MG63 (cell line): Measurements from ENCODE around the gene UBE2E2. TPM values are rescaled to one million over a fixed set of nuclear protein-coding genes. Genes with fewer than 3 reads are reported as not detected.

Experiments
- DNase-seq: peaks from one replicate; pipeline ENCODE4 v3.0.0-alpha.2; 2020
- H3K27me3 ChIP-seq: fragments of 250-450 bp; sonication (Bioruptor Pico); 2 replicates; pipeline ENCODE4 v1.5.1; 2020; ENCODE audit warnings: mild to moderate bottlenecking, moderate library complexity
- H3K36me3 ChIP-seq: fragments of 250-450 bp; sonication (Bioruptor Pico); 2 replicates; pipeline ENCODE4 v1.5.1; 2020; ENCODE audit warnings: mild to moderate bottlenecking, moderate library complexity
- H3K4me3 ChIP-seq: fragments of 250-450 bp; sonication (Bioruptor Pico); 2 replicates; pipeline ENCODE4 v1.5.1; 2020; ENCODE audit warnings: mild to moderate bottlenecking, moderate library complexity
- H3K9me3 ChIP-seq: fragments of 250-450 bp; sonication (Bioruptor Pico); 2 replicates; pipeline ENCODE4 v1.5.1; 2020; ENCODE audit warnings: mild to moderate bottlenecking, moderate library complexity
- total RNA-seq: library from RNA; depleted of rRNA; stranded (reverse); fragments of >200 nt; shearing (Covaris generic); gene quantifications from 2 replicates; pipeline ENCODE4 v1.2.3, GENCODE V29; 2014; ENCODE audit warnings: low replicate concordance

The UBE2E2 gene
- total RNA-seq, 1 experiment from 2014 or later = 27.7 TPM

DNA sequence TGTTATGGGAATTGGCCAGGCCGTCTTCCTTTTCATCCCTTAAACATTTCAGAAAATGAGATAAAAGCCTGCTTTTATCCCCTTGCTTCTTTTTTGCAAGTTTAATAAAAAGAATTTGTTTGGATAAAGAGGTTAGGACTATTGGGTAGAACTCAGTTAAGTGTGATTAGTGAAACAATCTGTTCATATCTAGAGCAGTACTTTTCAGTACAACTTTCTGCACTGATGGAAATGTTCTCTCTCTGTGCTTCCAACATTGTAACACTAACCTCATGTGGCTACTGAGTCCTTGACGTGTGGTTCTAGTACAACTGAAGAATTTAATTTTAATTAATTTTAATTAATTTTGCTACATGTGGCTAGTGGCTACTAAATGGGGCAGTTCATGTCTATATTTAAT is 246.9 kb downstream of the UBE2E2 start:
- Histone ChIP-seq H3K4me3 (no peak overlapping the region), H3K36me3 (no peaks in the 10 kb centered on the region), H3K27me3 (no peaks in the 10 kb centered on the region), H3K9me3 (no peaks in the 10 kb centered on the region)
- DNase-seq = no peak

DNA sequence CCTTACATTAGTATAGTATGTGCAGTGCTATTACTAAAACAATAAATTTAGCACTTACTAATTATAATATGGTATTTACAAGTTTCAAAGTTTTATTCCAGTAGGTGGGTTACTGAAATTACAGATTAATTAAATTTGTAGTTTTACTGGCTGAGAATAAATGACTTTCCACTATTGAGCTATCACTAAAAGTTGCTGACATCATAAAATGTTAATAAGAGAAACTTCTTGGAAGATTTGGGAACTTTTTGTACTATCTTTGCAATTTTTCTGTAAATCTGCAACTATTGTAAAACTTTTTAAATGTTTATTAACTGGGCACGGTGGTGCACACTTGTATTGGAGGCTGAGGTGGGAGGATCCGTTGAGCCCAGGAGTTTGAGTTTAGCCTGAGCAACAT is 247.7 kb downstream of the UBE2E2 start:
- H3K4me3 ChIP-seq = no peak overlapping the region
- H3K9me3 ChIP-seq = no peaks in the 10 kb centered on the region
- no peak for DNase-seq
- H3K27me3 ChIP-seq = no peaks in the 10 kb centered on the region
- no peaks in the 10 kb centered on the region for H3K36me3 ChIP-seq

DNA sequence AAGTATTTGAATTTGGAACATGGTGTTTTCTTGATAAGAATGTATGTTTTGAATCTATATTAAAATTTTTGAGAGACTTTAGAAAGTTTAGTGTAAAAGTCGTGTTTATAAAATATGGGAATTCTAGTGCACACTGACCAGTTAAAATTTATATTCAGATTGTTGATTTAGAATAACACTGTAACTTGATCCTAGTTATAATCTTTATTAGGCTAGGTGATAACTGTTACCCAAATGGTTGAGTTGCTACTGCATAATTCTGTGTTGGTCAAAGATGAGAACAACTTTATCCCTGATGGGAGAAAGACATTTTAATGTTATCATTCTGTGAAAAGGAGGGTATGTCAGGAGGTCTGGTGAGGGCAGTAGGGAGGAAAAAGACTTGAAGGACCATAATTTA is 249.3 kb downstream of the UBE2E2 start:
- Histone ChIP-seq H3K36me3 (no peaks in the 10 kb centered on the region), H3K4me3 (no peak overlapping the region), H3K27me3 (no peaks in the 10 kb centered on the region), H3K9me3 (0 out of 2 replicates have a peak, but pooled peaks cover 2% of the 10 kb centered on the region)
- no peak for DNase-seq

DNA sequence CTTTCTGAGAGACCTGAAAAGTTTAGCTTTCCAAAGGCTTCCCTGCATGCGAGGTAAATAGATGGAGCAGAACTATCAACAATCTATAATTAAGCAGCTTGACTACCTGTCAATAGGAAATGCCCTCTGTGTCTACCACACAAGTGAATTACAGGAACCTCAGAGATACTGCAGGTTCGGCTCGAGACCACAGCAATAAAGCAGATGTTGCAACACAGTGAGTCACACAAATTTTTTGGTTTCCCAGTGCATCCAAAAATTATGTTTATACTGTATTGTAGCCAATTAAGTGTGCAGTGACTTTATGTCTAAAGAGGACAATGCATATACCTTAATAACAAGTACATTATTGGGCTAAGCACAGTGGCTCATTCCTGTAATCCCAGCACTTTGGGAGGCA is 252.0 kb downstream of the UBE2E2 start:
- Histone ChIP-seq H3K27me3 (no peaks in the 10 kb centered on the region), H3K9me3 (0 out of 2 replicates have a peak, but pooled peaks cover 2% of the 10 kb centered on the region), H3K4me3 (no peak overlapping the region), H3K36me3 (no peaks in the 10 kb centered on the region)
- peak; percentile 37 for DNase-seq

DNA sequence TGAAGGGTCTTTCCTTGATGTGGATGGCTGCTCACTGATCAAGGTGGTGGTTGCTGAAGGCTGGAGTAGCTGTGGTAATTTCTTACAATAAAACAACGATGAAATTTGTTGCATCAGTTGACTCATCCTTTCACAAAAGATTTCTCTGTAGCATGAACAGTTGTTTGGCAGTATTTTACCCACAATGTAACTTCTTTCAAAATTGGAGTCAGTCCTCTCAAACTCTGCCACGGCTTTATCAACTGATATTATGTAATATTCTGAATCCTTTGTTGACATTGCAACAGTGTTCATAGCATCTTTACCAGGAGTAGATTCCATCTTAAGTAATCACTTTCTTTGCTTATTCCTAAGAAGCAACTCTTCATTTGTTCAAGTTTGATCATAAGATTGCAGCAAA is 252.6 kb downstream of the UBE2E2 start:
- Histone ChIP-seq H3K27me3 (no peaks in the 10 kb centered on the region), H3K9me3 (0 out of 2 replicates have a peak, but pooled peaks cover 2% of the 10 kb centered on the region), H3K36me3 (no peaks in the 10 kb centered on the region), H3K4me3 (no peak overlapping the region)
- no peak for DNase-seq

DNA sequence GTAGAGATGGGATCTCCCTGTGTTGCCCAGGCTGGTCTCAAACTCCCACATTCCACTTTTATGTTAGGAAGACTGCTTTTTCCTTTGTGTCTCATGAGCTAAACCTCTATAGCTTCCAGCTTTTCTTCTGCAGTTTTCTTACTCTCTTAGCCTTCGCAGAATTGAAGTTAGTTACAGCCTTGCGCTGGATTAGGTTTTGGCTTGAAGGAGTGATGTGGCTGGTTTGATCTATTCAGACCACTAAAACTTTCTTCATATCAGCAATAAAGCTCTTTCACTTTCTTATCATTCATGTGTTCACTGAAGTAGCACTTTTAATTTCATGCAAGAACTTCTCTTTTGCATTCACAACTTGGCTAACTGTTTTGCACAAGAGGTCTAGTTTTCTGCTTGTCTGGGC is 254.6 kb downstream of the UBE2E2 start:
- Histone ChIP-seq H3K4me3 (no peak overlapping the region), H3K36me3 (no peaks in the 10 kb centered on the region), H3K27me3 (no peaks in the 10 kb centered on the region), H3K9me3 (0 out of 2 replicates have a peak, but pooled peaks cover 2% of the 10 kb centered on the region)
- no peak for DNase-seq

DNA sequence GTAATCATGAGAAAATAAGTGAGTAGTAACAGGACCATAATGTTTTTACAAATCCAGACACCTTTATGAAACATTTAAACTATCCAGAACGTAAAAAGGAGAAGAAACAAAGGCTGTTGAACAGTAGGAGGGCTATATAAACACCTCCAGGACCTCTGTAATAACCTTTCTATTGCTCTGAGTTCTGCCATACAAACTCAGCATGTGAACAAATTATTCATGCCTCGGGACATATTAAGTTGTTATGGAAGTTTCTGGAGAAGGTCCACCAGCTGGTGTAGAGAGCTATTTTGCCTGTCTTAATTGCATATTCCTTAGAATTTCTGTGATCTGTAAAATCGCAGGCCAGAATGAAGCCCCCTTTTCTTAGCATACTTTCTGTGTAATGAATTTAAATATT is 256.3 kb downstream of the UBE2E2 start:
- Histone ChIP-seq H3K36me3 (no peaks in the 10 kb centered on the region), H3K4me3 (no peak overlapping the region), H3K27me3 (no peaks in the 10 kb centered on the region), H3K9me3 (0 out of 2 replicates have a peak, but pooled peaks cover 2% of the 10 kb centered on the region)
- no peak for DNase-seq

DNA sequence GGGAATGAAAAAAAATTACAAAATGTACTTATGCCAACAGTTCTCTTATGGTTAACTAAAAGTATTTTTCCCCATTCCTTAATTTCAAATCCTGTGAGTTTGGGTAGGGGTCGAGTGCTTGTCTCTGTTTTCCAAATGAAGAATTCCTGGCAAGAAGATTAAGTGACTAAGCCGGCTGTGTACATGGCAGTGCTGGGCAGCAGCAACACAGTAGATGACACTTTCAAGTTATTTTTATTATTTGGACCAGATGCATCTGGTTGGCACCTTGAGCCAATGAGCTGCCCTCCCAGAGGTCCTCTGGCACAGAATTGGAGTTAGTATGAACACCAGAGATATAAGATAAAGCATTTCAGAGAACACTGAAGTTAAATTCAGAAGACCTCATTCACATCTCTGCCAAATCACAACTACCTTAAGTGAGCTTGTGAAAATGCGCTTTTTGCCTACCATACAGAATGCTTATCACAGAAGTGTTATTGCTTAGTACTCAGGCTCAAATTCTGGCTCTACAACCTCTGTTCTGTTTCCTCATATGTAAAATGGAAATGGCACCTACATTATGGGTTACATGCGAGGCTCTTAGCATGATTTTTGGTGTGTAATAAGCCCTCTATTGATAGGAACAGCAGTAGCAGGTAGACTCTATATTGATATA is 256.9 kb downstream of the UBE2E2 start:
- no peaks in the 10 kb centered on the region for H3K36me3 ChIP-seq
- 0 out of 2 replicates have a peak, but pooled peaks cover 2% of the 10 kb centered on the region for H3K9me3 ChIP-seq
- no peak overlapping the region for H3K4me3 ChIP-seq
- peak; percentile 15 for DNase-seq
- no peaks in the 10 kb centered on the region for H3K27me3 ChIP-seq

DNA sequence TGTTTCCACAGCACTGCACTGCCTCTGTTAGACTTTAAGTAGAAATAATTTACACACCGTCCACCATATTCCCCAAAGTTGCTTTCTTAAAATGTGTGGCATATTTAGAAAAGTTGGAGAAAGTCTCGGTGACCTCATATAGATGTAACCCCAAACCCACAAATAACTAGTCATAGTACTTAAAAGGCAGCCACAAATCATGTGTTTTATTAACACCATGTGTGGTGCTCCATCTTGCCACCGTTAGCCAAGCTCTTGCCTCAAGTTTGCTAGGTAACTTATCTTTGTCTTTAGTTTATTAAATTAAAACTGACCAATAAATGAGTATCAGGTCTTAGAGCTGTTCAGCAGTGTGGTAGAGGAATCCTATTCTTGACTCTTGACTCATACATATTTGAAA is 257.9 kb downstream of the UBE2E2 start:
- no peak for DNase-seq

DNA sequence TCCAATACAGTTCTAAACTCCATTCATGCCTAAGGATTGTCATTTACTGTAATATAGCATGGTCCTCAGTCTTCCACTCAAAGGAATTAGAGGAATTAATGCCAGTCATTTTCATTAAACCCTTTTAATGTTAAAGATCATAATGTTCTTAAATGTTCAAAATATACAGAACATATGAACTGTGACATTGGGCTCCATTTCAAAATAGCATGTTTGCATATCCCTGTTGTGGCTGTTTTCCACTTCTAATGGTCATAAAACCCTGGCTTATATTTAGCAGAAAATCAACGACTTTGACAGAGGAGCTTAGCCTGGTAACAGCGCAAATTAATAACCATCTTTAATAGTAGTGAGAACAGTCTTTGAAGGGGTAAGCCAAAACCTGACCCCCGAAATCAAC is 260.7 kb downstream of the UBE2E2 start:
- Histone ChIP-seq H3K9me3 (no peaks in the 10 kb centered on the region; the same call in 1 of the 2 replicates), H3K4me3 (no peak overlapping the region), H3K36me3 (no peaks in the 10 kb centered on the region), H3K27me3 (no peaks in the 10 kb centered on the region)
- DNase-seq = no peak

More for the DNA sequence above, 257.9 kb downstream of the UBE2E2 start:
- Histone ChIP-seq H3K27me3 (no peaks in the 10 kb centered on the region), H3K36me3 (no peaks in the 10 kb centered on the region), H3K4me3 (no peak overlapping the region), H3K9me3 (0 out of 2 replicates have a peak, but pooled peaks cover 2% of the 10 kb centered on the region)

DNA sequence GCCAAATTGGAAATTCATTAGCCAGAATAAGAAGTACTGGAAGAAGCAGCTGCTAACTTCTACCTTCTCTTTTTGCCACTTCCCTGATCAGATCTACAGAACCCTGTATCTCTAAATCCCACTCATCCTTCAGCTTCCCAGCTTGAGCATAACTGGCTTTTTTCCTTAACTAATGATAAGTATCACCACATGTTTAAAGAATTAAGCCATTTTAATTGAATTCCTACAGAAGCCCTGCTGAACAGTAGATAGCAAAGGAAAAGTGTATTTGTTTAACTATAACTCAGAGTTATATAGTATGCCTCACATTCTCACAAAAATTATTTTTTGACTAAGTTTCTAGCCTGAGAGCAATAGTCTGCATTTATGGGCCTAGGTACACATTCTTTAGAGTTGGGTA is 262.4 kb downstream of the UBE2E2 start:
- Histone ChIP-seq H3K4me3 (no peak overlapping the region), H3K27me3 (no peaks in the 10 kb centered on the region), H3K36me3 (no peaks in the 10 kb centered on the region), H3K9me3 (no peaks in the 10 kb centered on the region; the same call in 1 of the 2 replicates)
- DNase-seq = no peak

DNA sequence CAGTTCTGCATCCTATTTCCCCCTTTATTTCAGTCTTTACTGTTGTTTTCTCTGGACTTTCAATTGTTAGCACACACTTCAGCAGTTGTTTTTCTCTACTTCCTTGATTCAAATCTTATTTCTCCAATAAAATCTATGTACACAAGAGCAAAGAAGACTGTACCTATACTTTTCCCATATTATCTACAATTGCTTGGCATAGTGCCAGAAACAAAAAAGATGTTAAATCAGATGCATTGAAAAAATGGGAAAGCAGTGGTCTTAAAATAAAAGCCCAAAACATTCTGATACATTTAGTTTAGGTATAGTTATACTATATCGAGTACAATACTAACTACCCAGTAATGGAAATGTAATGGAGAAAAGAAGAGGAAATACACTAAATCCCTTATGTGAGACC is 265.1 kb downstream of the UBE2E2 start:
- Histone ChIP-seq H3K36me3 (no peaks in the 10 kb centered on the region), H3K9me3 (no peaks in the 10 kb centered on the region; the same call in 1 of the 2 replicates), H3K4me3 (no peak overlapping the region), H3K27me3 (no peaks in the 10 kb centered on the region)
- no peak for DNase-seq

DNA sequence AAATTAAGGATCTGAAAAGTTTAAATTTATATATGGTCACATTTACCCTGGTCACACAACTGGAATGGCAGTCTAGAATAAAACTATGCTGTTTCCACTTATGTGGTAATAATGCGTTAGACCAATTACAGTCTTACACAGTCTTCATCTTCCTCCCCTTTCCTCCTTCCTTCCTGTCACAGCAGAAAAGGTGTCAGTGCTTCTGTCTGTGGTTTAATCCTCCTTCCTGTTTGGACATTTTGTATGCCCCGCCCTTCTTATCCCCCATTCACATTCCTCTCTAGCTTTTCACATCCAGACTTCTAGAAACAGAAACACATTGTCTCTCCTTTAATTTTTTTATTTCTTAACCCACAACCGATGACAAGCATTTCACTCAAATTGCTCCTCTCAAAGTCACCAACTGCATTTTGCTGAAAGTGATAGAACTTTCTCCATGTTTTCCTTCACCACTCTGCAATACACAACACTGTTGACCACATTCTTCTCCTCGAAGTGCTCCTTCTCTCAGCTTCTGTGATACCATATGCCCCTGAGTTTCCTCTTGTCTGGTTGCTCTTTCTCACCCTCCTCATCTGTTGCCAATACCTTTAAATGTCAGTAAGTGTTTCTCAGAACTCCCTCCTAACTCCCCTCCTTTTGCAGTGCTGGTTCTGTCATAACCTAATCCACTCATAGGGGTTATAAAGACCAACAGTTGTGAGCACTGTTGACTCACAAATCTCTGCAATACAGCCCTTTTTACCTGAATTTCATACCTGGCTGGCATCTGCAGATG is 271.6 kb downstream of the UBE2E2 start:
- H3K27me3 ChIP-seq = no peaks in the 10 kb centered on the region
- H3K36me3 ChIP-seq = no peaks in the 10 kb centered on the region
- H3K4me3 ChIP-seq = no peak overlapping the region
- H3K9me3 ChIP-seq = no peaks in the 10 kb centered on the region
- DNase-seq = no peak

DNA sequence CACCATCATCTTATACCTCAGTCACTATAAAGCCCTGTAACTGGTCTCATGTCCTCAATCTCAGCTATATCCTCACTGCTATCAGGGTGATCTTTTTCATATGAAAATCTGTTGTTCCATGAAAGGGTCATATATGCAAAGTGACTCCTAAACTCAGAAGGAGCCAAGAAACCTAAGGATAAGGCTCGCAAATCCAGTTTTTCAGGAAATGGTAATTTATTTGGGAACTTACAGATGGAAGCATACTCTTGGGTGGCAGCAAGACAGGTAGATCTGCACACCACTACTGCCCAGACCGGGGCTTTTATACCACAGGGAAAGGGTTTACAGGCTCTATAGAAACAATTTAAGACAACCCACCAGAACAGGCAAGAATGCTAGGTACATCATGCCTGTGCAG is 272.3 kb downstream of the UBE2E2 start:
- no peaks in the 10 kb centered on the region for H3K27me3 ChIP-seq
- no peaks in the 10 kb centered on the region for H3K36me3 ChIP-seq
- H3K4me3 ChIP-seq = no peak overlapping the region
- H3K9me3 ChIP-seq = no peaks in the 10 kb centered on the region
- no peak for DNase-seq

DNA sequence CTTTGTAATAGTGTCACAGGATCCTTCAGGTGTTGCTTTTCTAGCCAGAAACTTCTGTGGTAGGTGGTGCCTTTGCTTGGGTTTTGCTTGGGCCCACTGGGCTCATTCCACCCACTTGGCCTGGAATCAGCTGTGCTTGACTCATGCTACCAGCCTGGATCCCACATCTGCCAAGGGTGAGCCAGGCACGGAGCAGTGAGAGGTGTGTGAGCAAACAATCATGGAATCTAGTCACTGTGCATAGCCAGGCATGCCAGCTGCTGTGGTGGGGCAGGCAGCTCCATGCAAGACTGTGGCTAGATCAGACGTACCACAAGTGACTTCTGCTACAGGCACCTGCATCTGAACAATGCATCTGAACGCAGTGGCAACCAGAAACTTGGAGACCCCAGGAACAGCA is 275.9 kb downstream of the UBE2E2 start:
- H3K9me3 ChIP-seq = no peaks in the 10 kb centered on the region
- peak; percentile 65 for DNase-seq
- H3K27me3 ChIP-seq = no peaks in the 10 kb centered on the region
- no peak overlapping the region for H3K4me3 ChIP-seq
- no peaks in the 10 kb centered on the region for H3K36me3 ChIP-seq

DNA sequence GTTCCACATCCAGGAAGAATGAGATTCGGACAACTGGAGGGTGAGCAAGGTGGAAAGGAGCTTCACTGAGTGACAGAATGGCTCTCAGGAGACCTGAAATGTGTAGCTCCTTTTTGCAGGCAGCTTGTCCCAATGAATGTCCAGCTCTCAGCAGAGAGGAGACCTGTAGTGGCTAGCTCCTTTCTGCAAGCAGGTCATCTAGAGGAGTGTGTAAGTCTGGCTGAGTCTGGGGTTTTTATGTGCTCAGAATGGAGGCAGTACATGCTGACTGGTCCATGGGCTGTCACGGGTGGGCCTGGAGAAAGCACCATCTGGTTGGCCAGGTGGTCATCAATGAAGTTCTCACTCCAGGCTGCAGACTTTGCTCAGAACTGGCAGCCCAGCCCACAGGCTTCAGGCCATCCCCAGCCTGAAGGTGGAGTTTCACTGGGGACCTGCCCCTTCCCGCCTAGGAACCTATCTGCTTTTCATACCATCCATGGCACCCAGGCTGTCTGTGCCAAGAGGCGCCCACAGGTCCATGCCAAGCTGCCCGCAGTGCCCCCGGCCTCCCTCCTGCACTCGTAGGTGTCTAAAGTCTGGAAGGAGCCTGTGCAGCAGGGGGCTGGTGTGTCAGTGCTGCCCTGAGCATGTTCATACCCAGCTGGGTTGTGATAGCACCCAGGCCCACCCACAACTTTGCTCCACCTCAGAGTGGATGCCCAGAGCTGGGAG is 276.6 kb downstream of the UBE2E2 start:
- Histone ChIP-seq H3K27me3 (no peaks in the 10 kb centered on the region), H3K4me3 (no peak overlapping the region), H3K36me3 (no peaks in the 10 kb centered on the region), H3K9me3 (no peaks in the 10 kb centered on the region)
- DNase-seq = no peak

DNA sequence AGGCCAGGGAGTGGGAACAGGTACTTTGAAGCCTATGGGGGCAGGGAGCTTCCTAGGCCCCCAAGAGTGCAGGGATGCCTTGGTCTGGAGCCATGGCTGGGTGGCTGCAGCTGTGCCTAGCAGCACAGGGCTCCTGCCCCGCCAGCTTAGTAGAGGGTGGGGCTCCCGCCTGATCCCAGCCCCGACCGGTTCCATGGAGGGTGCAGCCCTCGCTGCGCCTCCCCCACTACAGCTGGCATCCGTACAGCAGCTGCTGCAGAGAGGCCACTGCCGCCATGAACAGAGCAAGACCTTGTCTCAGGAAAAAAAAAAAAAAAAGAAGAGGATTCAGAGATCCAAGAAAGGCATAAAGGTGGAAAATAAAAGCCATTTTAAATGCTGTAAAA is 277.2 kb downstream of the UBE2E2 start:
- Histone ChIP-seq H3K4me3 (no peak overlapping the region), H3K27me3 (no peaks in the 10 kb centered on the region), H3K36me3 (no peaks in the 10 kb centered on the region), H3K9me3 (no peaks in the 10 kb centered on the region)
- no peak for DNase-seq
